ENCODE data around the gene WNT5B. TPM values are rescaled to one million over a fixed set of nuclear protein-coding genes. Genes with fewer than 3 reads are reported as not detected.

WNT5B gene
- total RNA-seq, 4 donors from 2014 or later = 0.17 to 2.5 (median 0.88) TPM

DNA sequence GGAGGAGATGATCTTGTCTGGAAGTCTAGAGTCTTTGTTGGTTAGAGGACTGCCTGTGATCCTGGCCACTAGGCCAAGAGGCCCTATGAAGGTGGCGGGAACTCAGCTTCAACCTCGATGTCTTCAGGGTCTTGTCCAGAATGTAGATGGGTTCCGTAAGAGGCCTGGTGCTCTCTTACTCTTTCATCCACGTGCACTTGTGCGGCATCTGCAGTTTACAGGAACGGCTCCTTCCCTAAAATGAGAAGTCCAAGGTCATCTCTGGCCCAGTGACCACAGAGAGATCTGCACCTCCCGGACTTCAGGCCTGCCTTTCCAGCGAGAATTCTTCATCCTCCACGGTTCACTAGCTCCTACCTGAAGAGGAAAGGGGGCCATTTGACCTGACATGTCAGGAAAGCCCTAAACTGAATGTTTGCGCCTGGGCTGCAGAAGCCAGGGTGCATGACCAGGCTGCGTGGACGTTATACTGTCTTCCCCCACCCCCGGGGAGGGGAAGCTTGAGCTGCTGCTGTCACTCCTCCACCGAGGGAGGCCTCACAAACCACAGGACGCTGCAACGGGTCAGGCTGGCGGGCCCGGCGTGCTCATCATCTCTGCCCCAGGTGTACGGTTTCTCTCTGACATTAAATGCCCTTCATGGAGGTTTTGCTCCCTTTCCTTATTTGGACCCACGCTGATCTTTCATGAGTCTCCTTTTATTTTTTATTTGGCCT is 17.7 kb downstream of the WNT5B start:
- Histone ChIP-seq H3K9me3 (no peaks in the 10 kb centered on the region), H3K4me1 (peaks cover 3 to 7% of the 10 kb centered on the region in 2 donors), H3K36me3 (no peaks in the 10 kb centered on the region), H3K27ac (no peak overlapping the region), H3K4me3 (no peak overlapping the region), H3K27me3 (no peaks in the 10 kb centered on the region)
- ATAC-seq (no peak), DNase-seq (no peak)
- in situ Hi-C loops (cut with MboI; ENCODE audit: low sequenced_read_pairs in 4 of 4) (loop anchor here in 1 of 4 donors (5.0 to 25.0 kb wide), 3 partner anchors 146 to 1141 kb away; partner anchors contain the start of gene FKBP4), intact Hi-C loops (cut with DNase I; ENCODE audit: low total_unique reads) (no loop called here)
- no peak for TF ChIP-seq POLR2A (IDR thresholded peaks at IDR 0.05)
- TF ChIP-seq, protein P1, sequence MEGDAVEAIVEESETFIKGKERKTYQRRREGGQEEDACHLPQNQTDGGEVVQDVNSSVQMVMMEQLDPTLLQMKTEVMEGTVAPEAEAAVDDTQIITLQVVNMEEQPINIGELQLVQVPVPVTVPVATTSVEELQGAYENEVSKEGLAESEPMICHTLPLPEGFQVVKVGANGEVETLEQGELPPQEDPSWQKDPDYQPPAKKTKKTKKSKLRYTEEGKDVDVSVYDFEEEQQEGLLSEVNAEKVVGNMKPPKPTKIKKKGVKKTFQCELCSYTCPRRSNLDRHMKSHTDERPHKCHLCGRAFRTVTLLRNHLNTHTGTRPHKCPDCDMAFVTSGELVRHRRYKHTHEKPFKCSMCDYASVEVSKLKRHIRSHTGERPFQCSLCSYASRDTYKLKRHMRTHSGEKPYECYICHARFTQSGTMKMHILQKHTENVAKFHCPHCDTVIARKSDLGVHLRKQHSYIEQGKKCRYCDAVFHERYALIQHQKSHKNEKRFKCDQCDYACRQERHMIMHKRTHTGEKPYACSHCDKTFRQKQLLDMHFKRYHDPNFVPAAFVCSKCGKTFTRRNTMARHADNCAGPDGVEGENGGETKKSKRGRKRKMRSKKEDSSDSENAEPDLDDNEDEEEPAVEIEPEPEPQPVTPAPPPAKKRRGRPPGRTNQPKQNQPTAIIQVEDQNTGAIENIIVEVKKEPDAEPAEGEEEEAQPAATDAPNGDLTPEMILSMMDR (IDR thresholded peaks at IDR 0.05 in 4 of 5, conservative IDR thresholded peaks at IDR 0.05 in 1 of 5) = no peak

DNA sequence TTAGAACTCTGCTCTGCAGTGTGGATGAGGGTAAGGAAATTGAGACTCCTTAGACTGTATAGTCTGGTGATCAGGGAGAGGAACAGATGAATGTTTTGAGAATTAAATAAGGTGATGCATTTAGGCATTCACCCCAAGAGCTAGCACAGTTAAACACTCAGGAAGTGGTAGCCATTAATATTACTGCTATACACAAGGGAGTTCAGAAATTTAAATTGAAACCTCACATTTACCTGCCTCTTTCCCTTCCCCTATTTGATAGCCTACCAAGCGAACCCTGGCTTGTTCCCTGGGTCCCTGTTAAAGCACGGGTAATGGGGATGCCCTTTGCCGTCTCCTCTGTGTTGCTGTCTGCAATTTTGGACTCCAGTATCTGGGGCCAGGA is 18.2 kb downstream of the WNT5B start:
- TF ChIP-seq, protein P1 (IDR thresholded peaks at IDR 0.05 in 4 of 5, conservative IDR thresholded peaks at IDR 0.05 in 1 of 5) = no peak
- TF ChIP-seq POLR2A (IDR thresholded peaks at IDR 0.05) = no peak
- peaks cover 3 to 7% of the 10 kb centered on the region in 2 donors for H3K4me1 ChIP-seq
- no peaks in the 10 kb centered on the region for H3K9me3 ChIP-seq
- no peaks in the 10 kb centered on the region for H3K36me3 ChIP-seq
- intact Hi-C loops (cut with DNase I; ENCODE audit: low total_unique reads) (no loop called here), in situ Hi-C loops (cut with MboI; ENCODE audit: low sequenced_read_pairs in 4 of 4) (loop anchor here in 1 of 4 donors (5.0 to 25.0 kb wide), 3 partner anchors 145 to 1140 kb away; partner anchors contain the start of gene FKBP4)
- no peak overlapping the region for H3K27ac ChIP-seq
- H3K4me3 ChIP-seq = no peak overlapping the region
- DNase-seq (no peak), ATAC-seq (no peak)
- no peaks in the 10 kb centered on the region for H3K27me3 ChIP-seq

DNA sequence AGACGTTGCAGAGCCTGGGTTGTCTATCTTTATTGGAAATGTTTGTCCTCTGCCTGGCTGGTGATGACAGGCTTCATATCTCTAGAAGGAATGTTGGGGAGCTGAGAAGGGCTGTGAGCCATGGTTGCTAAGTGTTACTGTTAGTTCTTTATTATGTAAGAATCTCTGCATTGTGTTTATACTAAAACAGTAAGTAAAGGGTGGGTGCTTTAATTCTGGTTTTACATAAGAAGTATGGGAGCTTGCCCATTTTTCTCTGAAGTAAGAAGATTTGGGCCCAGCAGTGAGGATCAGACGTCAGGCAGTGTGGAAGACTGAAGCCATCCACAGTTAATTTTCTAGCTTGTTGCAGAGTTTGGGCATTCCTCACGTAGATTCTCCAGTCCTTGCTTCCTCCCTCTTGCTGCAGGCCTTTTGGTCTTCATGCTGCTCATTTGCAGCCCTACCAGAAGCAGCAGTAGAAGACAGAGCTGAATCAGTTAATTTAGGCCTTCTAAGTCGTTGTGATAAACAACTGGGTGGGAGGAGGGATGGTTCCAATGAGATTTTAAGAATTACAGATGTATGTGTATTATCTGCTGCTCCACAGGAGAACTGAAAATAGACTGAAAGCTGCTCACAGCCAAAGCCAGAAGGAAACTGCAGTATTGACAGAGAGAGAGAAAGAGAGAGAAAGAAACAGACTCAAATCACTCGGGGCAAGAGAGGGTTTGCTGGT is 21.4 kb downstream of the WNT5B start:
- no peak for DNase-seq
- intact Hi-C loops (cut with DNase I; ENCODE audit: low total_unique reads) (loop anchor here (5.0 kb wide), 1 partner anchor 287 kb away; no protein-coding TSS in a partner anchor), in situ Hi-C loops (cut with MboI; ENCODE audit: low sequenced_read_pairs in 4 of 4) (loop anchor here in 3 of 4 donors (5.0 kb wide), 3 partner anchors 137 to 287 kb away; no protein-coding TSS in a partner anchor)
- Histone ChIP-seq H3K36me3 (no peaks in the 10 kb centered on the region), H3K4me3 (no peak overlapping the region), H3K4me1 (no peaks in the 10 kb centered on the region), H3K27ac (no peak overlapping the region), H3K9me3 (no peaks in the 10 kb centered on the region), H3K27me3 (no peaks in the 10 kb centered on the region)
- TF ChIP-seq, protein P1 (IDR thresholded peaks at IDR 0.05 in 4 of 5, conservative IDR thresholded peaks at IDR 0.05 in 1 of 5) = no peak
- TF ChIP-seq POLR2A (IDR thresholded peaks at IDR 0.05) = no peak
- no peak for ATAC-seq

DNA sequence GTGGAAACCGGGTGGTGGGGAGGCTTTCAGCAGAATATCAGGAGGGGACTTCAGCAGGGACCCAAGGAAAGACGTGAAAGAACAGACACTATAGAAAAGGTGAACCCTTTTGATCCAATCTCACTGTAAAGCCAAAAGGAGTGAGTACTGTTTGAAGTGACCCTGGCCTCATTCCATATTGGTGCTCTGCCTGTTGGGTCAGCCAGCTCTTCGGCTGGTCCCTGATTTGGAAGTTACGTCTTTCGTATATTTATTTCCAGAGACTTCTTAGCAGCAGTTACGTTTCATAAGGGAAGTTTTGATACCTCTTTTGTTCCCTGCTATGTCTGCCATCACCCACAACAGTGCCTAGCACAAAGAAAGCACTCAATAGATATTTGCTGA is 21.9 kb downstream of the WNT5B start:
- intact Hi-C loops (cut with DNase I; ENCODE audit: low total_unique reads) (loop anchor here (5.0 kb wide), 1 partner anchor 286 kb away; no protein-coding TSS in a partner anchor), in situ Hi-C loops (cut with MboI; ENCODE audit: low sequenced_read_pairs in 4 of 4) (loop anchor here in 3 of 4 donors (5.0 kb wide), 3 partner anchors 136 to 286 kb away; no protein-coding TSS in a partner anchor)
- no peak overlapping the region for H3K27ac ChIP-seq
- no peak overlapping the region for H3K4me3 ChIP-seq
- H3K4me1 ChIP-seq = no peaks in the 10 kb centered on the region
- ATAC-seq = no peak
- no peaks in the 10 kb centered on the region for H3K9me3 ChIP-seq
- no peaks in the 10 kb centered on the region for H3K27me3 ChIP-seq
- no peaks in the 10 kb centered on the region for H3K36me3 ChIP-seq
- no peak for DNase-seq
- TF ChIP-seq POLR2A (IDR thresholded peaks at IDR 0.05) = no peak
- TF ChIP-seq, protein P1 (IDR thresholded peaks at IDR 0.05 in 4 of 5, conservative IDR thresholded peaks at IDR 0.05 in 1 of 5) = no peak
